ENCODE results near the gene IER3. TPM values are rescaled to one million over a fixed set of nuclear protein-coding genes. Genes with fewer than 3 reads are reported as not detected.

Gene IER3
- total and polyA plus RNA-seq, 9 of the 15 experiments (the other 6 are each of a cell fraction or from before 2014, with no cell fraction given): 1.5 to 30.0 (median 11.5) TPM

- no peak for TF ChIP-seq ZNF561 (CRISPR knock-in tag; conservative IDR thresholded peaks at IDR 0.05)
- peak; percentile 94 for TF ChIP-seq MTA3 (IDR thresholded peaks at IDR 0.05; ENCODE audit: borderline replicate concordance)
- TF ChIP-seq ESRRA (IDR thresholded peaks at IDR 0.05; ENCODE audit: borderline replicate concordance, low read depth): peak; percentile 62; the same call in 1 of the 2 replicates
- TF ChIP-seq KLF16 (IDR thresholded peaks at IDR 0.05): no peak
- no peak for TF ChIP-seq NCOA2 (IDR thresholded peaks at IDR 0.05; ENCODE audit: partially characterized antibody in 2 of 2)
- no peak for TF ChIP-seq STAT5A (IDR thresholded peaks at IDR 0.05; ENCODE audit: borderline replicate concordance, low read length)
- no peak for TF ChIP-seq CGGBP1 (CRISPR knock-in tag; IDR thresholded peaks at IDR 0.05)
- peak in 1 of 2 experiments; percentile 54; a peak in 1 of 4 replicates for TF ChIP-seq HDAC1 (IDR thresholded peaks at IDR 0.05)
- TF ChIP-seq NBN (IDR thresholded peaks at IDR 0.05; ENCODE audit: low read depth): peak; percentile 97
- TF ChIP-seq ZBTB26 (CRISPR knock-in tag; IDR thresholded peaks at IDR 0.05): peak; percentile 86; the same call in 1 of the 2 replicates
- TF ChIP-seq HDAC2 (IDR thresholded peaks at IDR 0.05): peak; percentile 82
- no peak for TF ChIP-seq ZNF695 (CRISPR knock-in tag; IDR thresholded peaks at IDR 0.05)
- no peak for TF ChIP-seq BCOR (IDR thresholded peaks at IDR 0.05)
- TF ChIP-seq ZNF124 (CRISPR knock-in tag; IDR thresholded peaks at IDR 0.05): no peak
- TF ChIP-seq CCAR2 (IDR thresholded peaks at IDR 0.05; ENCODE audit: low read depth, low read length): no peak
- TF ChIP-seq ARID2 (IDR thresholded peaks at IDR 0.05): no peak
- no peak for TF ChIP-seq ZHX1 (conservative IDR thresholded peaks at IDR 0.05; ENCODE audit: low read length)
- no peak for TF ChIP-seq HNRNPUL1 (IDR thresholded peaks at IDR 0.05; ENCODE audit: low read length)
- TF ChIP-seq MAZ (CRISPR knock-in tag; conservative IDR thresholded peaks at IDR 0.05 in 1 of 2, IDR thresholded peaks at IDR 0.05 in 1 of 2): peak; percentile 56 to 77; a peak in 2 of 4 replicates
- peak; percentile 79 for TF ChIP-seq EHMT2 (IDR thresholded peaks at IDR 0.05)
- peak; percentile 65 for TF ChIP-seq MYC (IDR thresholded peaks at IDR 0.05; ENCODE audit: low read depth, low read length)
- peak; percentile 37; the same call in 1 of the 2 replicates for TF ChIP-seq MYC (CRISPR knock-in tag; IDR thresholded peaks at IDR 0.05; ENCODE audit: borderline replicate concordance, low read depth)
- TF ChIP-seq NFRKB (IDR thresholded peaks at IDR 0.05; ENCODE audit: low read depth): peak; percentile 97
- TF ChIP-seq, protein P1, sequence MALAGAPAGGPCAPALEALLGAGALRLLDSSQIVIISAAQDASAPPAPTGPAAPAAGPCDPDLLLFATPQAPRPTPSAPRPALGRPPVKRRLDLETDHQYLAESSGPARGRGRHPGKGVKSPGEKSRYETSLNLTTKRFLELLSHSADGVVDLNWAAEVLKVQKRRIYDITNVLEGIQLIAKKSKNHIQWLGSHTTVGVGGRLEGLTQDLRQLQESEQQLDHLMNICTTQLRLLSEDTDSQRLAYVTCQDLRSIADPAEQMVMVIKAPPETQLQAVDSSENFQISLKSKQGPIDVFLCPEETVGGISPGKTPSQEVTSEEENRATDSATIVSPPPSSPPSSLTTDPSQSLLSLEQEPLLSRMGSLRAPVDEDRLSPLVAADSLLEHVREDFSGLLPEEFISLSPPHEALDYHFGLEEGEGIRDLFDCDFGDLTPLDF (CRISPR knock-in tag; IDR thresholded peaks at IDR 0.05): no peak; the same call in 1 of the 2 replicates
Measured at GRCh38 chr6:30781743-30782424, 37.5 kb upstream of the IER3 start (continued).
